Ishikawa (cell line): ENCODE results near the gene SUPT6H.

Experiments used
- CEBPB ChIP-seq: IDR thresholded peaks from 2 replicates; pipeline ENCODE4 v1.6.1; 2012
- CREB1 ChIP-seq: IDR thresholded peaks from 2 replicates; pipeline ENCODE4 v1.6.1; 2012; ENCODE audit warnings: low read depth
- EGR1 ChIP-seq: IDR thresholded peaks from 2 replicates; pipeline ENCODE4 v1.6.1; 2012
- EP300 ChIP-seq: IDR thresholded peaks from 2 replicates; pipeline ENCODE4 v1.6.1; 2012; ENCODE audit warnings: borderline replicate concordance
- FOXM1 ChIP-seq: IDR thresholded peaks from 2 replicates; pipeline ENCODE4 v1.6.1; 2012; ENCODE audit warnings: low read depth, borderline replicate concordance
- NFIC ChIP-seq: IDR thresholded peaks from 2 replicates; pipeline ENCODE4 v1.6.1; 2012
- RAD21 ChIP-seq: IDR thresholded peaks from 2 replicates; pipeline ENCODE4 v1.6.1; 2012; ENCODE audit warnings: low read depth
- TAF1 ChIP-seq: IDR thresholded peaks from 2 replicates; pipeline ENCODE4 v1.6.1; 2012; ENCODE audit warnings: low read depth, mild to moderate bottlenecking
- TCF12 ChIP-seq: IDR thresholded peaks from 2 replicates; pipeline ENCODE4 v1.6.1; 2012; ENCODE audit warnings: low read depth
- TEAD4 ChIP-seq: IDR thresholded peaks from 2 replicates; pipeline ENCODE4 v1.6.1; 2012
- USF1 ChIP-seq: IDR thresholded peaks from 2 replicates; pipeline ENCODE4 v1.6.1; 2012
- YY1 ChIP-seq: IDR thresholded peaks from 2 replicates; pipeline ENCODE4 v1.6.1; 2012; ENCODE audit warnings: low read depth
- ZBTB7A ChIP-seq: IDR thresholded peaks from 2 replicates; pipeline ENCODE4 v1.6.1; 2012; ENCODE audit warnings: low read depth
- TF ChIP-seq, protein P1 (sequence below): IDR thresholded peaks from 2 replicates; pipeline ENCODE4 v1.6.1; 2012
- TF ChIP-seq, protein P2 (sequence below): IDR thresholded peaks from 2 replicates; pipeline ENCODE4 v1.6.1; 2012; ENCODE audit warnings: low read depth, mild to moderate bottlenecking

The SUPT6H gene

GRCh38 chr17:28646039-28646754, 15.8 kb upstream of the SUPT6H start:
- TF ChIP-seq TEAD4 (no peak), YY1 (no peak)

- no peak for TF ChIP-seq ZBTB7A
- no peak for TF ChIP-seq EGR1
- TF ChIP-seq CEBPB = no peak
- TF ChIP-seq, protein P1, sequence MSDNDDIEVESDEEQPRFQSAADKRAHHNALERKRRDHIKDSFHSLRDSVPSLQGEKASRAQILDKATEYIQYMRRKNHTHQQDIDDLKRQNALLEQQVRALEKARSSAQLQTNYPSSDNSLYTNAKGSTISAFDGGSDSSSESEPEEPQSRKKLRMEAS = no peak
- no peak for TF ChIP-seq CREB1
- no peak for TF ChIP-seq TEAD4
- no peak for TF ChIP-seq RAD21
Observed at GRCh38 chr17:28648698-28649097, 13.3 kb upstream of the SUPT6H start.

DNA sequence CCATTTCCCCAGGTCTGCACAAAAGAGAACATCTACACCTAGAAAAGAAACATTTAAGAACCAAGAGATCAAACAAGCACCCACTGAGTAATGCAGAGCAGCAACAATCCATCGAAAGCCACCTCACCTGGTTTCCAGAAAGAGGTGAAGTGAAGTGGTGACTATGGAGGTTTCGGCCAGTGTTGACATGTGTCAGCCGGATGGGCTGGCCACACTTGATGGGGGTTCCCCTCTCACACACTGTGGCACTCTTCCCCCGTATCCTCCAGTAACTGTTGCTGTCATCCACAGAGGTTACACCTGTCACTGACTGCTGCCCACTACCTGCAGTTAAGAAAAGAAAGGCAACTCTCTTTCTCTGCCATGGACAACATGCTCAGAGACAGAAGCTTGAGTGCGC, 6.8 kb upstream of the SUPT6H start:
- no peak for TF ChIP-seq CREB1
- TF ChIP-seq, protein P1 = no peak
- TF ChIP-seq RAD21 = no peak
- TF ChIP-seq ZBTB7A = no peak
- no peak for TF ChIP-seq TAF1
- no peak for TF ChIP-seq CEBPB
- no peak for TF ChIP-seq FOXM1
- TF ChIP-seq USF1 = no peak
- TF ChIP-seq NFIC = no peak
- TF ChIP-seq TCF12 = no peak

DNA sequence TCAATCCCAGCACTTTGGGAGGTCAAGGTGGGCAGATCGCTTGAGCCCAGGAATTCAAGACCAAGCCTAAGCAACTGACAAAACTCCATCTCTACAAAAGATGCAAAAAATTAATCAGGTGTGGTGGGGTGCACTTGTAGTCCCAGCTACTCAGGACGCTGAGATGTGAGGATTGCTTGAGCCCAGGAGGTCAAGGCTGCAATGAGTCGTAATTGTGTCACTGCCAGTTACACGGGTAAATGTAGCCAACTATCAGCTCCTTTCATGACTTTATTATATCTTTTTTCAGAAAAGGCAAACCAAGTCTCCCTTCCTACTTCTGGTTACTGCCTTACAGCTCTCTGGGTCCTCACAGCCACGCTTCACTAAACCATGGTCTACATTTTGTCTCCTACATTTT, 4.2 kb upstream of the SUPT6H start:
- TF ChIP-seq USF1 (no peak), RAD21 (no peak), TEAD4 (no peak), NFIC (no peak), ZBTB7A (no peak), YY1 (no peak)
- TF ChIP-seq, protein P1 = no peak

DNA sequence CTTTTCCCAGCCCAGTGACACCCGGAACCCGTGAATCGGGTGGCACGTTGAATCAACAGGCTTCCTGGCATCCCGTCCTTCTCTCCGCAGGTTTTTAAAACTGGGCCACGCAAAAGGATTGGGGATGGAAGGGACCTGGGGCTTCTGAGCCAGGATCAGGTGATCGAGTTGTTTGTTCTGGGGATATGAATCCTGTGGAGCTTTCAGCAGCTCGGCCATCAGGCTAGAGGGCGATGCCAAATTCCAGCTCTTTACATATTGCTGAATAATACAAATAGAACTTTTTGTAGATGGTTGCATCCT, 473 bp downstream of the SUPT6H start:
- TF ChIP-seq EP300 (no peak), RAD21 (no peak), FOXM1 (no peak), NFIC (no peak), TAF1 (no peak), EGR1 (no peak), ZBTB7A (0 out of 2 replicates have a peak, but pooled peaks have one; percentile 6), USF1 (no peak)

DNA sequence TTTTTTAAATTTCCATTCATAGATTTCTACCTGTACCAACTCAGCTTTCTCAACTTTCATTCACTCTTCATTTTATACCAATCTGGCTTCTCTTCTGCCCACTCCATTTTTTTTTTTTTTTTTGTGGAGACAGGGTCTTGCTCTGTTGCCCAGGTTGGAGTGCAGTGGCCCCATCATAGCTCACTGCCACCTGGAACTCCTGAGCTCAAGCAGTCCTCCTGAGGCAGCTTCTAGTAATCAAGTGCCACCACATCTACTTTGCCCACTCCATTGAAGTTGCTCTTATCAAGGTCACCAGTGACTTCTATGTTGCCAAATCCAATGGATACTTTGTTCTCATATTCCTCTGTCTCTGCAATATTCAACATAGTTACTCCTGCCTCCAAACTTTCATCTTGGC, 1.7 kb downstream of the SUPT6H start:
- TF ChIP-seq, protein P2, sequence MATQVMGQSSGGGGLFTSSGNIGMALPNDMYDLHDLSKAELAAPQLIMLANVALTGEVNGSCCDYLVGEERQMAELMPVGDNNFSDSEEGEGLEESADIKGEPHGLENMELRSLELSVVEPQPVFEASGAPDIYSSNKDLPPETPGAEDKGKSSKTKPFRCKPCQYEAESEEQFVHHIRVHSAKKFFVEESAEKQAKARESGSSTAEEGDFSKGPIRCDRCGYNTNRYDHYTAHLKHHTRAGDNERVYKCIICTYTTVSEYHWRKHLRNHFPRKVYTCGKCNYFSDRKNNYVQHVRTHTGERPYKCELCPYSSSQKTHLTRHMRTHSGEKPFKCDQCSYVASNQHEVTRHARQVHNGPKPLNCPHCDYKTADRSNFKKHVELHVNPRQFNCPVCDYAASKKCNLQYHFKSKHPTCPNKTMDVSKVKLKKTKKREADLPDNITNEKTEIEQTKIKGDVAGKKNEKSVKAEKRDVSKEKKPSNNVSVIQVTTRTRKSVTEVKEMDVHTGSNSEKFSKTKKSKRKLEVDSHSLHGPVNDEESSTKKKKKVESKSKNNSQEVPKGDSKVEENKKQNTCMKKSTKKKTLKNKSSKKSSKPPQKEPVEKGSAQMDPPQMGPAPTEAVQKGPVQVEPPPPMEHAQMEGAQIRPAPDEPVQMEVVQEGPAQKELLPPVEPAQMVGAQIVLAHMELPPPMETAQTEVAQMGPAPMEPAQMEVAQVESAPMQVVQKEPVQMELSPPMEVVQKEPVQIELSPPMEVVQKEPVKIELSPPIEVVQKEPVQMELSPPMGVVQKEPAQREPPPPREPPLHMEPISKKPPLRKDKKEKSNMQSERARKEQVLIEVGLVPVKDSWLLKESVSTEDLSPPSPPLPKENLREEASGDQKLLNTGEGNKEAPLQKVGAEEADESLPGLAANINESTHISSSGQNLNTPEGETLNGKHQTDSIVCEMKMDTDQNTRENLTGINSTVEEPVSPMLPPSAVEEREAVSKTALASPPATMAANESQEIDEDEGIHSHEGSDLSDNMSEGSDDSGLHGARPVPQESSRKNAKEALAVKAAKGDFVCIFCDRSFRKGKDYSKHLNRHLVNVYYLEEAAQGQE = no peak
- no peak for TF ChIP-seq EP300
- TF ChIP-seq YY1 = no peak
- no peak for TF ChIP-seq TEAD4
- no peak for TF ChIP-seq TAF1
- no peak for TF ChIP-seq TCF12
- no peak for TF ChIP-seq CEBPB

DNA sequence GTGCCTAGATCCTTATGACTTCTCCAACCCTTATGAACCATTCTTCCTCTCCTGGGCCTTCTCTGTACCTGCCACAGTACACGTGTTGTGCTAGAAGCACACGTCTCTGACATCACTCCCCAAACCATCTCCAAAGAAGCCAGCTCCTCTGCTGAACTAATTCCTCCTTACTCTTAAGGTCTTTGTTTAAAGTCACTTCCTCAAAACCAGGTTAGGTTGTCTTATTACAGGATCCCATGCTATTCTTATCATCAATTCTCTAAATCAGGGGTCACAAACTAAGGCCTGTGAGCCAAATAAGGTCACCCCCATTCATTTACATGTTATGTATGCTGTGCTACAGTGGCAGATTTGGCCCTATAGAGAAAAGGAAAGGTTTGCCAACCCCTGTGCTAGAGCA, 4.0 kb downstream of the SUPT6H start:
- no peak for TF ChIP-seq EP300
- TF ChIP-seq TEAD4 = no peak
- no peak for TF ChIP-seq TAF1
- no peak for TF ChIP-seq TCF12
- TF ChIP-seq EGR1 = no peak
- TF ChIP-seq USF1 = no peak
- no peak for TF ChIP-seq RAD21
- no peak for TF ChIP-seq NFIC
- TF ChIP-seq, protein P2 = no peak
- no peak for TF ChIP-seq ZBTB7A
- TF ChIP-seq CEBPB = no peak
- TF ChIP-seq, protein P1 = no peak
- no peak for TF ChIP-seq FOXM1
- no peak for TF ChIP-seq YY1
- no peak for TF ChIP-seq CREB1
